ENCODE results near the gene CHAC2. TPM values are rescaled to one million over a fixed set of nuclear protein-coding genes. Genes with fewer than 3 reads are reported as not detected.

The CHAC2 gene
- total and polyA plus RNA-seq, 2 of the 13 experiments (the other 11 are each of a cell fraction or from before 2014, with no cell fraction given): 1.7 to 10.7 TPM

DNA sequence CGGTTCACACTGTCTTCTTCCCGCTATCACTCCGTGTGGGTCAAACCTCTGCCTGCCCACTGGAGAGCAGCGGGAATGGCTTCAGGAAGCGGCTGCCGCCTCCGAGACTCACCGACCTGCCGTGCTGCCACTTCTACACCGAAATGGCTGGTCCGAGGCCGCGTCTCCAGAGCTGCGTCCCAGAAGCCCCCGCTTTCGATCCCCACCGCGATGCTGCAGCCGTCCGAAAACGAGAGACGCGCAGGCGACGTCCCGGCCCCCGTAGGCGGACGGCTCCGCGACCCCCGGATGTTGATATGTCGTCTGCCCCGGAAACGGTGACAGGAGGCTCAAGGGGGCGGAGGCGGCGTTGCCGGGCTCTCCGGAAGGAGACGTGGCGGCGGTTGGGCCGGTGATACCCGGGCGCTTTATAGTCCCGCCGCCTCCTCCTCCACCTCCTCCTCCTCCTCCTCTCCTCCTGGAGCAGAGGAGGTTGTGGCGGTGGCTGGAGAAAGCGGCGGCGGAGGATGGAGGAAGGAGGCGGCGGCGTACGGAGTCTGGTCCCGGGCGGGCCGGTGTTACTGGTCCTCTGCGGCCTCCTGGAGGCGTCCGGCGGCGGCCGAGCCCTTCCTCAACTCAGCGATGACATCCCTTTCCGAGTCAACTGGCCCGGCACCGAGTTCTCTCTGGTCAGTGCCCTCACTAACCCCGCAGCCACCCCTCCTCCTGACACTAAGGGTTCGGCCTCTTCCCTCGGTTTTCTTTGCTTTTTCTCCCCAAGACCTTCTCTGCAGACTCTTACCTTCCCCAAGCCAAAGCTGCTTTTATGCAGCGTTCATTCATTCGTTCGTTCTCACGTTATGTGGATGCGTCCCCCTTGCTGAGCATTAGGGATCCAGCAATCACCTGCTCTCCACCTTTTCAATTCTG is 19.4 kb downstream of the CHAC2 start, which contains the start of the genes ASB3 and ERLEC1 (continued):
- TF ChIP-seq, protein P1, sequence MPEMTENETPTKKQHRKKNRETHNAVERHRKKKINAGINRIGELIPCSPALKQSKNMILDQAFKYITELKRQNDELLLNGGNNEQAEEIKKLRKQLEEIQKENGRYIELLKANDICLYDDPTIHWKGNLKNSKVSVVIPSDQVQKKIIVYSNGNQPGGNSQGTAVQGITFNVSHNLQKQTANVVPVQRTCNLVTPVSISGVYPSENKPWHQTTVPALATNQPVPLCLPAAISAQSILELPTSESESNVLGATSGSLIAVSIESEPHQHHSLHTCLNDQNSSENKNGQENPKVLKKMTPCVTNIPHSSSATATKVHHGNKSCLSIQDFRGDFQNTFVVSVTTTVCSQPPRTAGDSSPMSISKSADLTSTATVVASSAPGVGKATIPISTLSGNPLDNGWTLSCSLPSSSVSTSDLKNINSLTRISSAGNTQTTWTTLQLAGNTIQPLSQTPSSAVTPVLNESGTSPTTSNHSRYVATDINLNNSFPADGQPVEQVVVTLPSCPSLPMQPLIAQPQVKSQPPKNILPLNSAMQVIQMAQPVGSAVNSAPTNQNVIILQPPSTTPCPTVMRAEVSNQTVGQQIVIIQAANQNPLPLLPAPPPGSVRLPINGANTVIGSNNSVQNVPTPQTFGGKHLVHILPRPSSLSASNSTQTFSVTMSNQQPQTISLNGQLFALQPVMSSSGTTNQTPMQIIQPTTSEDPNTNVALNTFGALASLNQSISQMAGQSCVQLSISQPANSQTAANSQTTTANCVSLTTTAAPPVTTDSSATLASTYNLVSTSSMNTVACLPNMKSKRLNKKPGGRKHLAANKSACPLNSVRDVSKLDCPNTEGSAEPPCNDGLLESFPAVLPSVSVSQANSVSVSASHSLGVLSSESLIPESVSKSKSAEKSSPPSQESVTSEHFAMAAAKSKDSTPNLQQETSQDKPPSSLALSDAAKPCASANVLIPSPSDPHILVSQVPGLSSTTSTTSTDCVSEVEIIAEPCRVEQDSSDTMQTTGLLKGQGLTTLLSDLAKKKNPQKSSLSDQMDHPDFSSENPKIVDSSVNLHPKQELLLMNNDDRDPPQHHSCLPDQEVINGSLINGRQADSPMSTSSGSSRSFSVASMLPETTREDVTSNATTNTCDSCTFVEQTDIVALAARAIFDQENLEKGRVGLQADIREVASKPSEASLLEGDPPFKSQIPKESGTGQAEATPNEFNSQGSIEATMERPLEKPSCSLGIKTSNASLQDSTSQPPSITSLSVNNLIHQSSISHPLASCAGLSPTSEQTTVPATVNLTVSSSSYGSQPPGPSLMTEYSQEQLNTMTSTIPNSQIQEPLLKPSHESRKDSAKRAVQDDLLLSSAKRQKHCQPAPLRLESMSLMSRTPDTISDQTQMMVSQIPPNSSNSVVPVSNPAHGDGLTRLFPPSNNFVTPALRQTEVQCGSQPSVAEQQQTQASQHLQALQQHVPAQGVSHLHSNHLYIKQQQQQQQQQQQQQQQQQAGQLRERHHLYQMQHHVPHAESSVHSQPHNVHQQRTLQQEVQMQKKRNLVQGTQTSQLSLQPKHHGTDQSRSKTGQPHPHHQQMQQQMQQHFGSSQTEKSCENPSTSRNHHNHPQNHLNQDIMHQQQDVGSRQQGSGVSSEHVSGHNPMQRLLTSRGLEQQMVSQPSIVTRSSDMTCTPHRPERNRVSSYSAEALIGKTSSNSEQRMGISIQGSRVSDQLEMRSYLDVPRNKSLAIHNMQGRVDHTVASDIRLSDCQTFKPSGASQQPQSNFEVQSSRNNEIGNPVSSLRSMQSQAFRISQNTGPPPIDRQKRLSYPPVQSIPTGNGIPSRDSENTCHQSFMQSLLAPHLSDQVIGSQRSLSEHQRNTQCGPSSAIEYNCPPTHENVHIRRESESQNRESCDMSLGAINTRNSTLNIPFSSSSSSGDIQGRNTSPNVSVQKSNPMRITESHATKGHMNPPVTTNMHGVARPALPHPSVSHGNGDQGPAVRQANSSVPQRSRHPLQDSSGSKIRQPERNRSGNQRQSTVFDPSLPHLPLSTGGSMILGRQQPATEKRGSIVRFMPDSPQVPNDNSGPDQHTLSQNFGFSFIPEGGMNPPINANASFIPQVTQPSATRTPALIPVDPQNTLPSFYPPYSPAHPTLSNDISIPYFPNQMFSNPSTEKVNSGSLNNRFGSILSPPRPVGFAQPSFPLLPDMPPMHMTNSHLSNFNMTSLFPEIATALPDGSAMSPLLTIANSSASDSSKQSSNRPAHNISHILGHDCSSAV (CRISPR knock-in tag; IDR thresholded peaks at IDR 0.05; ENCODE audit: borderline replicate concordance): 0 out of 2 replicates have a peak, but pooled peaks have one; percentile 32
- TF ChIP-seq SP4 (CRISPR knock-in tag; IDR thresholded peaks at IDR 0.05) (peak; percentile 64; the same call in 1 of the 2 replicates), ZNF510 (CRISPR knock-in tag; IDR thresholded peaks at IDR 0.05; ENCODE audit: low read depth) (peak; percentile 96; the same call in 1 of the 2 replicates), FOSL2 (CRISPR knock-in tag; IDR thresholded peaks at IDR 0.05) (peak; percentile 70), RARG (CRISPR knock-in tag; IDR thresholded peaks at IDR 0.05; ENCODE audit: low read depth) (0 out of 2 replicates have a peak, but pooled peaks have one; percentile 77), ZMYM3 (CRISPR knock-in tag; IDR thresholded peaks at IDR 0.05) (peak; percentile 91), CEBPG (CRISPR knock-in tag; IDR thresholded peaks at IDR 0.05) (no peak), ZNF619 (CRISPR knock-in tag; IDR thresholded peaks at IDR 0.05) (peak; percentile 24), MZF1 (CRISPR knock-in tag; IDR thresholded peaks at IDR 0.05; ENCODE audit: borderline replicate concordance) (peak; percentile 89; the same call in 1 of the 2 replicates), KDM1A (CRISPR knock-in tag; IDR thresholded peaks at IDR 0.05) (no peak), EEA1 (CRISPR knock-in tag; IDR thresholded peaks at IDR 0.05; ENCODE audit: borderline replicate concordance) (peak; percentile 93; the same call in 1 of the 2 replicates), ZFX (CRISPR knock-in tag; IDR thresholded peaks at IDR 0.05; ENCODE audit: low read depth) (peak; percentile 95), CBX5 (CRISPR knock-in tag; IDR thresholded peaks at IDR 0.05; ENCODE audit: borderline replicate concordance) (peak; percentile 95), ZNF292 (CRISPR knock-in tag; IDR thresholded peaks at IDR 0.05; ENCODE audit: borderline replicate concordance, low read depth) (peak; percentile 97), RAD21 (CRISPR knock-in tag; IDR thresholded peaks at IDR 0.05) (peak; percentile 49), GMEB2 (CRISPR knock-in tag; IDR thresholded peaks at IDR 0.05; ENCODE audit: low read depth) (peak; percentile 76), ZNF317 (CRISPR knock-in tag; IDR thresholded peaks at IDR 0.05) (peak; percentile 93)
- TF ChIP-seq, protein P2, sequence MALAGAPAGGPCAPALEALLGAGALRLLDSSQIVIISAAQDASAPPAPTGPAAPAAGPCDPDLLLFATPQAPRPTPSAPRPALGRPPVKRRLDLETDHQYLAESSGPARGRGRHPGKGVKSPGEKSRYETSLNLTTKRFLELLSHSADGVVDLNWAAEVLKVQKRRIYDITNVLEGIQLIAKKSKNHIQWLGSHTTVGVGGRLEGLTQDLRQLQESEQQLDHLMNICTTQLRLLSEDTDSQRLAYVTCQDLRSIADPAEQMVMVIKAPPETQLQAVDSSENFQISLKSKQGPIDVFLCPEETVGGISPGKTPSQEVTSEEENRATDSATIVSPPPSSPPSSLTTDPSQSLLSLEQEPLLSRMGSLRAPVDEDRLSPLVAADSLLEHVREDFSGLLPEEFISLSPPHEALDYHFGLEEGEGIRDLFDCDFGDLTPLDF (CRISPR knock-in tag; IDR thresholded peaks at IDR 0.05): peak; percentile 75
